Ovary (tissue), 9 donors: ENCODE data around the gene PRR16. TPM values are rescaled to one million over a fixed set of nuclear protein-coding genes. Genes with fewer than 3 reads are reported as not detected.

Experiments
- DNase-seq, 5 donors: peaks; one replicate each; pipeline ENCODE4 v3.0.0-alpha.2; 2019 to 2020
- H3K27ac ChIP-seq, 2 donors: fragments of 200-600 bp; one replicate each; pipeline versions ENCODE4 v1.5.1 to v1.8.0; 2019 to 2022
- H3K27me3 ChIP-seq: fragments of 200-600 bp; one replicate; pipeline ENCODE4 v1.8.0; 2022
- H3K36me3 ChIP-seq: fragments of 200-600 bp; sonication (generic); one replicate; pipeline ENCODE4 v1.5.1; 2019
- H3K4me1 ChIP-seq: one replicate; pipeline ENCODE4 v1.8.1; 2013; ENCODE audit warnings: mild to moderate bottlenecking, moderate library complexity; ENCODE audit not compliant: insufficient read depth
- H3K4me3 ChIP-seq: fragments of 200-600 bp; sonication (generic); one replicate; pipeline ENCODE4 v1.5.1; 2017
- H3K9me3 ChIP-seq, 2 donors: fragments of 200-600 bp in 1 of 2; sonication (generic) in 1 of 2; one replicate each; pipeline versions ENCODE4 v1.5.1 to v1.8.1; 2013 to 2019; ENCODE audit warnings: mild to moderate bottlenecking in 1 of 2, moderate library complexity in 1 of 2
- EP300 ChIP-seq: sonication (generic); formaldehyde crosslinking; IDR thresholded peaks from one replicate; pipeline ENCODE4 v1.6.1; 2017; ENCODE audit warnings: antibody characterized with exemption
- POLR2A ChIP-seq: fragments of 450-650 bp; IDR thresholded peaks from one replicate; pipeline ENCODE4 v1.6.1; 2017; ENCODE audit warnings: antibody characterized with exemption, mild to moderate bottlenecking, moderate library complexity
- WGBS, 3 donors: extraction: QIAGEN DNeasy Blood & Tissue Kit in 1 of 3; methylation state at CpG; one replicate each; pipeline versions ENCODE4 v1.1.5 to v1.1.7; 2013 to 2017; 5-methylcytosine and 5-hydroxymethylcytosine counted together
- intact Hi-C, 4 donors: fragments of 100-400 bp; cut with DNase I; formaldehyde crosslinking; loops; one replicate each; pipeline versions ENCODE4 v1.11.0 to v1.15.1; 2022 to 2023
- polyA plus RNA-seq, 2 donors: library from polyadenylated mRNA; stranded (reverse); fragments of 200-250 nt in 1 of 2; fragments of 350-450 nt in 1 of 2; fragmentation: Illumina TruSeq in 1 of 2; extraction: RNeasy Lipid Tissue Mini Kit (QIAGEN cat#74804) in 1 of 2; gene quantifications; one replicate each; pipeline ENCODE4 v1.2.3, GENCODE V29; 2013 to 2014
- total RNA-seq, 7 donors: library from RNA; depleted of rRNA in 2 of 7; stranded (reverse); fragments of >200 nt in 2 of 7; fragmentation: NEBNext Ultra II Directional in 3 of 7; extraction: Animal tissue kit (Norgen Biotek cat#: 25700) in 3 of 7; gene quantifications; one replicate each; pipeline versions ENCODE4 v1.1.0 to v1.2.4, GENCODE V29; 2016 to 2023
- TF ChIP-seq, protein P1 (sequence below), 3 donors: fragments of 450-650 bp in 2 of 3; fragments of 200-600 bp in 1 of 3; IDR thresholded peaks; one replicate each; pipeline versions ENCODE4 v1.5.1 to v1.8.0; 2016 to 2022; ENCODE audit warnings: antibody characterized with exemption in 3 of 3, mild to moderate bottlenecking in 1 of 3
- donor health status: DM: no; HTN: no; CAD: no; lungs with moderate emphysema.
- donor health status: DM: no; HTN: no; CAD: no.
- donor health status: Bipolar disorder and iron deficiency.
- donor health status: DM: yes; HTN: yes; CAD: no.
- donor health status: DM: no; HTN: no; CAD: no.
- donor health status: DM: yes; HTN: yes; CAD: no.

Gene PRR16
- total and polyA plus RNA-seq, 9 donors, result 1.5 to 11.0 (median 4.6) TPM

DNA sequence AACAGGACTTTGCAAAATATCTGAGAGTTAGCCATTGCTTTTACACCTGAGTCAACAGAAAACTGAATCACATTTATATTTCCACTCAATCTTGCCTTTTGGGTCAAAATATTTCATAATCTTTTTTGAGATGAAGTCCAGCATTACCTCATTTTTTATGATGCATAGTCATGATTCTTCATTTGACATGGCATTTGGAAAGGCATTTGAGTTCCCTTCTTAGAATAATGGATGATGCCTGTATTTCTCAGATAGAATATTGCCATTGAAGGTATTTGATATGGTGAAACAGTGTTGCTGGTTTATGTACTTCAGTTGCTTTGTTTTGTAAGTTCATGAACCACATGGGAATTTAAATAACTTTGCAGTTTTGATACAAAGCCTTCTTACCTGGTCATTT, 180.4 kb downstream of the PRR16 start:
- no peaks in the 10 kb centered on the region for H3K4me1 ChIP-seq
- intact Hi-C loops, result no loop called here

DNA sequence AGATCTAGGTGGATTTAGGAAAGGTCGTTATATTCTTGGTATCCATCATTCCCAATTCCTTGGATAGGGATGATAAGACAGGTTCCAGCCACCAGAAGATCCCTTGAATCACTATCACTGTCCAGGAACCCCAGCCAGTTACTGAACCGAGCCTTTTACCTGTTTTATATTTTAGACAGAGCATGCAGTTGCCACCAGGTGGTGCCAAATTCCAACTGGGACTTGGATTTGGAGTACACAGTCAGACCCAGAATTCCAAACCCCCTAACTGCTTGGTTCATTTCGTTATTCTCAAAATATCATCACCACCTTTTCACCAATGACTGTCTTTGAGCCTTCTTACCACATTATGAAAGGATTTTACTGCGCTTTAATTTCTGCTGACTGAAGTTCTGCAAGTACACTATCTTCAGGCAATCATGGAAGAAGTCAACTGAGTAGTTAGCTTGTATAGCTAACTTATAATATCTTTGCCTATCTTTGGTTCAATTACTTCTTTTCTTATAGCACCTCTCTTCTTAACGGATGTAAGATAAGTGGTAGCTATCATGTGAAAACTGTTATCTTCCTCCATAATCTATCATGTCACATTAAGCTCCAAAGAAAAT, 191.8 kb downstream of the PRR16 start:
- no peaks in the 10 kb centered on the region for H3K4me1 ChIP-seq
- whole genome bisulfite sequencing, 3 donors, result 39 to 51% (median 45%) methylated on average over 5 of the region's 5 CpGs
- intact Hi-C loops, result no loop called here

More for the DNA sequence above, 180.4 kb downstream of the PRR16 start:
- Histone ChIP-seq H3K27ac (no peak overlapping the region), H3K27me3 (no peaks in the 10 kb centered on the region), H3K36me3 (no peaks in the 10 kb centered on the region), H3K9me3 (no peaks in the 10 kb centered on the region), H3K4me3 (no peak overlapping the region)
- DNase-seq, result no peak
- TF ChIP-seq, protein P1, sequence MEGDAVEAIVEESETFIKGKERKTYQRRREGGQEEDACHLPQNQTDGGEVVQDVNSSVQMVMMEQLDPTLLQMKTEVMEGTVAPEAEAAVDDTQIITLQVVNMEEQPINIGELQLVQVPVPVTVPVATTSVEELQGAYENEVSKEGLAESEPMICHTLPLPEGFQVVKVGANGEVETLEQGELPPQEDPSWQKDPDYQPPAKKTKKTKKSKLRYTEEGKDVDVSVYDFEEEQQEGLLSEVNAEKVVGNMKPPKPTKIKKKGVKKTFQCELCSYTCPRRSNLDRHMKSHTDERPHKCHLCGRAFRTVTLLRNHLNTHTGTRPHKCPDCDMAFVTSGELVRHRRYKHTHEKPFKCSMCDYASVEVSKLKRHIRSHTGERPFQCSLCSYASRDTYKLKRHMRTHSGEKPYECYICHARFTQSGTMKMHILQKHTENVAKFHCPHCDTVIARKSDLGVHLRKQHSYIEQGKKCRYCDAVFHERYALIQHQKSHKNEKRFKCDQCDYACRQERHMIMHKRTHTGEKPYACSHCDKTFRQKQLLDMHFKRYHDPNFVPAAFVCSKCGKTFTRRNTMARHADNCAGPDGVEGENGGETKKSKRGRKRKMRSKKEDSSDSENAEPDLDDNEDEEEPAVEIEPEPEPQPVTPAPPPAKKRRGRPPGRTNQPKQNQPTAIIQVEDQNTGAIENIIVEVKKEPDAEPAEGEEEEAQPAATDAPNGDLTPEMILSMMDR (IDR thresholded peaks at IDR 0.05), result no peak
- TF ChIP-seq EP300, result no peak
- no peak for TF ChIP-seq POLR2A

DNA sequence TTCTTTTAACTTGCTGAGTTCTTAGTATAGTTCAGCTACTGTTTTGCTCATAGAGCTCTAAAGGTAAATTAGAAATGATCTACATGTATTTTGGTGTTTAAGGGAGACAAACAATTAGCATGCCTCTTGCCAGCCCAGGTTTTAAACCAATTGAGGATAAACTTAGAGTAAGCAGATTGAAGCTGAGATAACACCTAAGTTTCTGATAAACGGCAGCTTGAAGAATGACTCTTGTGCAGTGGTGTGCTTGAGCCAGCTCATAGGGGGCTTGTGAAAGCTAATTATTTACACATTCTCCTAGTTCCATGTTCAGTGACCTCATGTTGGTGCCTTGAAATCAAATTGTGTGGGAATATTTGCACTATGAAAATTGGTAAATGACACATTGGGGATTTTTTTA, 193.0 kb downstream of the PRR16 start:
- Histone ChIP-seq H3K4me1 (no peaks in the 10 kb centered on the region), H3K9me3 (no peaks in the 10 kb centered on the region), H3K27me3 (no peaks in the 10 kb centered on the region), H3K36me3 (no peaks in the 10 kb centered on the region), H3K4me3 (no peak overlapping the region), H3K27ac (no peak overlapping the region)
- 14 to 31% (median 27%) methylated on average over 1 of the region's 1 CpG for WGBS, 3 donors
- DNase-seq, result no peak
- TF ChIP-seq, protein P1 (IDR thresholded peaks at IDR 0.05), result no peak
- TF ChIP-seq EP300 (no peak), POLR2A (no peak)
- intact Hi-C loops, result no loop called here

More for the DNA sequence above, 191.8 kb downstream of the PRR16 start:
- Histone ChIP-seq H3K27me3 (no peaks in the 10 kb centered on the region), H3K36me3 (no peaks in the 10 kb centered on the region), H3K4me3 (no peak overlapping the region), H3K9me3 (no peaks in the 10 kb centered on the region), H3K27ac (no peak overlapping the region)
- DNase-seq, result no peak
- no peak for TF ChIP-seq POLR2A
- TF ChIP-seq, protein P1 (IDR thresholded peaks at IDR 0.05), result no peak
- TF ChIP-seq EP300, result no peak

DNA sequence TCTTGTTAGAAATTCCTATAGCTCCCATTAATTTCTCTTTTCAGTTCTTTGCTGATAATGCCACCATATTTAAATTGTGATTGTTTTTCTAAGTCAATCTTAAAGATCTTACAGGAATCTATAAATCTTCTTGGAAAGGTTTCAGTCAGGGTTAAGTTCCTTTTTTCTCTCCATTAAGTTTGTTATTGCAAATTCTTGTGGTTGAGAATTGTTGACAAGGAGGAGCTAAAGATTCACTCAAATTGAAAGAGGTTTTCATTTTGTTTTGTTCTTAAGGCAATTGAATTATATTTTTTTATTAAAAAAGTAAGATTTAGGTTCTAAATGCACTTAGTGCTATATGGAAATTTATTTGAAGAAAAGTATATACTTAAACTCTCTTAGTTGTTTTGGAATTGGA, 213.4 kb downstream of the PRR16 start:
- H3K27me3 ChIP-seq, result no peaks in the 10 kb centered on the region
- H3K4me1 ChIP-seq, result no peaks in the 10 kb centered on the region
- TF ChIP-seq POLR2A, result no peak
- intact Hi-C loops, result no loop called here
- no peak for DNase-seq
- no peaks in the 10 kb centered on the region for H3K9me3 ChIP-seq
- H3K27ac ChIP-seq, result no peak overlapping the region
- H3K36me3 ChIP-seq, result no peaks in the 10 kb centered on the region
- no peak overlapping the region for H3K4me3 ChIP-seq

DNA sequence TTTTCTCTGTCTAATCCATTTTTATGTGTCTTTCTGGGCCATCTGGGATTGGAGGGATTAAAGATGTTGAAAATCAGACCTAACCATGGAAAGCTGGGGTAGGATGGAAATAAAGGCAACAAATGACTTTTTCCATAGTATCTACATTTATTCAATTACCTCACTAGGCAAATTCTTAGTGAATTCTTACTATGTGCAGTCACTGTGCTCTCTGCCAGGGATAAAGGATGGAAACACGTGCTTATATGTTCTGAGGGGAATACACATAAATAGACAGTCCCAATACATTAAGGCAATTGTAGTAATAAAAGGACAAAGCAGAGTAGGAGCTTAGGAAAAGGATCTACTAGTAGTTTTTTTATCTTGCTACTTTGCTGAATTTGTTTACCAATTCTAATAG, 214.2 kb downstream of the PRR16 start:
- TF ChIP-seq, protein P1 (IDR thresholded peaks at IDR 0.05), result no peak
- no peak for TF ChIP-seq POLR2A
- Histone ChIP-seq H3K4me3 (no peak overlapping the region), H3K27ac (no peak overlapping the region), H3K4me1 (no peaks in the 10 kb centered on the region), H3K27me3 (no peaks in the 10 kb centered on the region), H3K36me3 (no peaks in the 10 kb centered on the region), H3K9me3 (no peaks in the 10 kb centered on the region)
- DNase-seq, result no peak
- intact Hi-C loops, result no loop called here
- WGBS, 3 donors, result 55 to 57% (median 55%) methylated on average over 1 of the region's 1 CpG
